Esophagus (tissue), 2 donors: Measurements from ENCODE around the gene ZNF789. TPM values are rescaled to one million over a fixed set of nuclear protein-coding genes. Genes with fewer than 3 reads are reported as not detected.

Experiments used
- H3K27ac ChIP-seq, 2 donors: one replicate each; pipeline ENCODE4 v1.5.1; 2013; ENCODE audit warnings: low read depth in 2 of 2, mild to moderate bottlenecking in 2 of 2, inconsistent platforms in 1 of 2, low read length in 1 of 2, moderate library complexity in 1 of 2
- H3K27me3 ChIP-seq, 2 donors: one replicate each; pipeline ENCODE4 v1.6.1; 2013; ENCODE audit warnings: low read length in 2 of 2, control low read depth in 1 of 2, mild to moderate bottlenecking in 1 of 2; ENCODE audit not compliant: insufficient read depth in 2 of 2, control insufficient read depth in 1 of 2
- H3K36me3 ChIP-seq, 2 donors: one replicate each; pipeline ENCODE4 v1.6.1; 2013; ENCODE audit warnings: low read length in 1 of 2; ENCODE audit not compliant: control insufficient read depth in 2 of 2, insufficient read depth in 2 of 2
- H3K4me1 ChIP-seq, 2 donors: one replicate each; pipeline ENCODE4 v1.6.1; 2013; ENCODE audit warnings: low read length in 1 of 2; ENCODE audit not compliant: control insufficient read depth in 2 of 2, insufficient read depth in 2 of 2
- H3K4me3 ChIP-seq, 2 donors: one replicate each; pipeline ENCODE4 v1.5.1; 2013; ENCODE audit warnings: low read length in 2 of 2, mild to moderate bottlenecking in 2 of 2, low read depth in 1 of 2, moderate library complexity in 1 of 2
- H3K9me3 ChIP-seq, 2 donors: one replicate each; pipeline ENCODE4 v1.6.1; 2013; ENCODE audit warnings: mild to moderate bottlenecking in 2 of 2, low read depth in 1 of 2, low read length in 1 of 2, moderate library complexity in 1 of 2; ENCODE audit not compliant: control insufficient read depth in 2 of 2, insufficient read depth in 1 of 2
- WGBS, 2 donors: extraction: QIAGEN DNeasy Blood & Tissue Kit; methylation state at CpG; one replicate each; pipeline ENCODE4 v1.1.7; 2013; 5-methylcytosine and 5-hydroxymethylcytosine counted together
- polyA plus RNA-seq, 2 donors: library from polyadenylated mRNA; stranded (reverse); fragments of 200-250 nt; gene quantifications; one replicate each; pipeline ENCODE4 v1.2.3, GENCODE V29; 2013
- donor health status: healthy with polysubstance abuse.
- donor health status: Bipolar disorder and iron deficiency.

ZNF789 gene
- polyA plus RNA-seq, 2 donors = 4.7 to 11.3 TPM

DNA sequence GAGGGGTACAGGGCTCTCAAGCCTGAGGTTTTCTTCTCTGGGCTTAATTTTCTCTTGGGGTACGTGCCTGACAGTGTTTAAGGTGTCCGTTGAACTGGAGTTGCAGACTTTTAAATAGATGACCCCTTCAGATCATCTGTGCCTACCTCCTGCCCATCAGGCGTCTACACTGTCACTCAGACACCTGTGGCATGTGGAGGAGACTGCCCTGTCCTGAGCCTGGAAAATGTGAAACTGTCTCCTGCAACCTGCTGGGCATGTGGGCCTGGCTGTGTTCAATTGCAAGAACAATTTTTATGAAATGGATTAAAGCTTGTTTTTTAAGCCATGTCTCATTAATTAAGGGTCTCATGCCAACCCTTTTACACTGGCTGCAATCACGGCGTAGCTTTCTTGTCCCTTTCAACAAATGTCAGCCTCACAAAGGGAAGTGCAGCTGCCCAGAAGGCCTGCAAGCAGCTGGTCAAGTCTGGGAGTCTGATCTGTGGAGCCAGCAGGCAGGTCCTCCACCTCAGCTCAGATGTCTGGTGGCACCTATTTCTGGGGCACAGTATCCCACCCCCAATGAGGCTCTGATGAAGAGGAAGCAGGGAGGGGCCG lies 15.5 kb upstream of the ZNF789 start:
- H3K9me3 ChIP-seq = no peaks in the 10 kb centered on the region
- H3K4me1 ChIP-seq = peaks cover 5 to 15% of the 10 kb centered on the region in 2 donors
- no peak overlapping the region for H3K27ac ChIP-seq
- WGBS, 2 donors = 80 to 82% methylated on average over 6 of the region's 6 CpGs
- no peak overlapping the region for H3K4me3 ChIP-seq
- peaks cover 21 to 53% of the 10 kb centered on the region in 2 donors for H3K36me3 ChIP-seq
- H3K27me3 ChIP-seq = no peaks in the 10 kb centered on the region

DNA sequence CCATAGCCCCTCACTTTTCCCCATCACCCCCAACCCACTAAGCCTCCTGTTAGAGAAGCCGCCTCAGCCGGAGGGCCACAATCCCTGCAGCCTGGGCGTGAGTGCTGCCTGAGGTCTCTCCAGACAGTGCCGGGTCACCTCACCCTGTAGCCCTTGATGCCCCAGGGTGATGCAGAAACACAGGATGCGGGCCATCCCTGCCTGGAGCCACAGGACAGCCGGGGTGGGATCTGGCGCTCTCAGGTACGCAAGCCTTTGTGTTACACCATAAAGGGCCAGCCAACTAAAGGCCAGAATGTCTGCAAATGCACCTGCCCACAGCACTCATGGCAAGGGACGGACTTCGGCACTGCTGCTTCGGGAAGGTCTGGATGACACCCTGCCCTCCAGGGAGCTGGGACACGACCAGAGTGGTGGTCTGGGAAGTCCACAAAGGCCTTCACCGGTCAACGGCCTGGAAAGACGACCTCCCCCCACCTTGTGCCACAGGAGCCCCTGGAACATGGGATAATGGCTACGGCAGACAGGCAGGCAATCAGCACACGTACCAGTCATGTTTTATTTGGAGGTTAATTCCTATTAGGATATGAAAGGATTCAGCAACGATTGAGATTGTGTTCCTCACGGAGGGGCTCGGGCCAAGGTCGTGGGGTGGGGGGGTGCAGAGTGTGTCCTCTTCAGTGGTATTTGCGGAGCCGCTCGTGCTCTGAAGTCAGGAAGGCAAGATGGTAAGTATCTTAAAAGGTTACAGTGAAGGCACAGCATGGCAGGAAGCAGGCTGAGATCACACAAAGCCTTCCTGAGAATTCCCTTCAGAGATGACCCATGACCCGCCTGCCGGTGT lies 14.8 kb upstream of the ZNF789 start:
- H3K36me3 ChIP-seq = peaks cover 21 to 46% of the 10 kb centered on the region in 2 donors

DNA sequence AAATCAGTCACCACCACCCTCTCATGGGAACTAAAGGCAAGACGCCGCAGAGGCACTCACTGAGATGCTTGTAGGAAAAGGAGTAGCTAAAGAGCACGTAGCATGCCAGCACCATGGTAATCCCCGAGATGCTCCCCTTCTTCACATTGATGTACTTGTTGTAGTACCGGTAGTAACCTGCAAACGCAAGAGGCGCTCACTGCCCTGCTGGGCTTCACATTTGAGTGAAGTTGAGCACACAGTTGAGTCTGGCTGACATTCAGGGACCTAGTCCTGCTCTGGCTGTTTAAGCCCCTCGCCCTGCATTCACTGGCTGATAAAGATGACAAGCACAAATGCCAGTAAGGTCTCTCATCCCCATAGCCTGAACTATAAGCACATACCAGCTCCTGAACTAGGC lies 13.6 kb upstream of the ZNF789 start:
- no peak overlapping the region for H3K27ac ChIP-seq
- no peaks in the 10 kb centered on the region for H3K27me3 ChIP-seq
- no peak overlapping the region for H3K4me3 ChIP-seq
- peaks cover 2% of the 10 kb centered on the region in 2 donors for H3K4me1 ChIP-seq
- 90 to 91% methylated on average over 8 of the region's 8 CpGs for WGBS, 2 donors
- H3K9me3 ChIP-seq = no peaks in the 10 kb centered on the region
- H3K36me3 ChIP-seq = peaks cover 23 to 40% of the 10 kb centered on the region in 2 donors

More for the DNA sequence above, 14.8 kb upstream of the ZNF789 start:
- H3K4me1 ChIP-seq = peaks cover 5 to 8% of the 10 kb centered on the region in 2 donors
- H3K27me3 ChIP-seq = no peaks in the 10 kb centered on the region
- no peak overlapping the region for H3K4me3 ChIP-seq
- no peak overlapping the region for H3K27ac ChIP-seq
- no peaks in the 10 kb centered on the region for H3K9me3 ChIP-seq
- 80 to 84% methylated on average over 26 of the region's 26 CpGs for WGBS, 2 donors

DNA sequence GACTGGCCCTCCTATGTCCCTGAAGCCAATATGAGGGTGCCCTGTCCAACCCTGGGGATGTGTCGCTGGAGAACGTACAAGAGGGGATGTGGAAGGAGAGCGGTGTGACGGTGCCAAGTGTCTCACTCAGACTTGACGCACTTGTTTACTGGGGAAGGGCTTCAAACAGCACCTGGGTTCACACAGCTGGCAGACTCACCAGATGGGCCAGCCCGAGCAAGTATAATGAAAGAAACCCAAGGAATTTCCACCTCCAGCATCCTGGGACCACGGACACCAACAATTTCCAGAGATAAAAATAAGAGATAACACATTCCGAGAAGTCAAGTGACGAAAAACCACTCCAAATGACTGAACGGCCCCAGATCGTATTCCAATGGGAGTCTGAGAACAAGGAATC lies 12.0 kb upstream of the ZNF789 start:
- Histone ChIP-seq H3K27me3 (no peaks in the 10 kb centered on the region), H3K36me3 (peaks cover 16 to 32% of the 10 kb centered on the region in 2 donors), H3K4me3 (no peak overlapping the region), H3K9me3 (no peaks in the 10 kb centered on the region), H3K27ac (no peak overlapping the region), H3K4me1 (peaks cover 2% of the 10 kb centered on the region in 2 donors)
- WGBS, 2 donors = 62 to 76% methylated on average over 11 of the region's 11 CpGs

DNA sequence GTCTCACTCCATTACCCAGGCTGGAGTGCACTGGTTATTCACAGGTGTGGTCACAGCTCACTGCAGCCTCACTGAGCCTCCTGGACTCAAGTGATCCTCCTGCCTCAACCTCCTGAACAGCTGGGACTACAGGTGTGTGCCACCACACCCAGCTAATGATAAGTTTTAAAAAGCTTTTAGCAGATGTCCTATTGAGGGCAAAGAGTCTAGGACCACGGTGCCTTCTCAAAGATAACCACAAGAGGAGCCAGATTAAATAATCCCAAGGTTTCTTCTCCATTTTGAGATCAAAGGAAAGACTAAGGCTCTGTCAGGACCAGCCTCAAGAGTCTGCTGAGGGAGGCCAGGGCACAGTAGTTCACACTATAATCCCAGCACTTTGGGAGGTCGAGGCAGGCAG lies 11.5 kb upstream of the ZNF789 start:
- WGBS, 2 donors = 91 to 93% methylated on average over 2 of the region's 2 CpGs
- Histone ChIP-seq H3K27me3 (no peaks in the 10 kb centered on the region), H3K4me1 (peaks cover 2% of the 10 kb centered on the region in 2 donors), H3K36me3 (peaks cover 16 to 27% of the 10 kb centered on the region in 2 donors), H3K4me3 (no peak overlapping the region), H3K9me3 (no peaks in the 10 kb centered on the region), H3K27ac (no peak overlapping the region)

DNA sequence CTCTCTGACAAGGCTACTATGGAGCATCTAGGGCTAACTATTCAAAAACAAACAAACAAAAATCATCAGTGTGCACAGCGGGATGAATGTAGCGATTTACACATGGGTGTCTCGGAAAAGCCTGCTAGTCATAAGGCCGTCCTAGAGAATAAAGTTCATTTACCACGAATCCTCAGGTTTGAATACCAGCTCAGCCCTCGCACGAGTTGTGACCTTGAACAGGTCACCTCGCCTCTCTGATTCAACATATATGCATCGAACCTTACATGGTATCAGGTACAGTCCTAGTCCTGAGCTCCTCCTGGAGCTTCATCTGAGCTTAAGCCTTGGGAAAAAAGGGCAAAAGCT lies 7.3 kb upstream of the ZNF789 start:
- no peaks in the 10 kb centered on the region for H3K9me3 ChIP-seq
- H3K27ac ChIP-seq = peak overlapping the region; percentile 76 to 94
- WGBS, 2 donors = 4% methylated on average over 9 of the region's 9 CpGs
- H3K4me3 ChIP-seq = peak overlapping the region; percentile 85 to 92
- no peaks in the 10 kb centered on the region for H3K27me3 ChIP-seq
- H3K4me1 ChIP-seq = peaks cover 2 to 3% of the 10 kb centered on the region in 2 donors
- peaks cover 3 to 4% of the 10 kb centered on the region in 2 donors for H3K36me3 ChIP-seq

DNA sequence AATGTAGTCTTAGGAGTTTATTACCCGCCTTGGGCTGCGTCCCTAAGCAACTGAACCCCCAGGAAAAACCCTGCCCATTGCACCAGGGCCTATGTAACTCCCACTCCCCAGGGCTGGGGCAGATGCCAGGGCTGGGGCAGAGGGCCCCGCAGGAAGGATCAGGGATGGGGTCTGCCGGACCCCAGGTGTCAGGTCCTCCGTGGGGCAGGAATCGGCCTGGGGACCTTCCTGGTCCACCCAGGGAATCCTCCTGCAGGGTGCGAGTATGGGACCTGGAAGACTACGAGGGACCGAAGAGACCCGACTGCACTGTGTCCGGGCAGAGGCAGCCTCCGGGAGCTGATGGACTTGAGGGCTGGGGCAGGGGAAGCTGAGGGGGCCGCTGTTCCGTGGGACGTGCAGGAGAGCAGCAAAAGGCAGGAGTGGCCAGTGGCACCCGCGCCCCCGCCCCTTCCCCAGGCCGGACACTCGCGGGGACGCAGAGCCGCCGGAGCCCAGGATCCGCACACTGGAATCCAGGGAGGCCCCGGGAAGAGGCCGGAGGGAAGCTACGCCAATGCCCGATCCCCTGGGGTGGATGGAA lies 4.3 kb upstream of the ZNF789 start:
- H3K27ac ChIP-seq = no peak overlapping the region
- H3K4me3 ChIP-seq = no peak overlapping the region
- peaks cover 0 to 3% of the 10 kb centered on the region in 2 donors for H3K36me3 ChIP-seq
- peaks cover 0 to 3% of the 10 kb centered on the region in 2 donors for H3K4me1 ChIP-seq
- no peaks in the 10 kb centered on the region for H3K9me3 ChIP-seq
- 87 to 88% methylated on average over 29 of the region's 29 CpGs for WGBS, 2 donors
- H3K27me3 ChIP-seq = no peaks in the 10 kb centered on the region

DNA sequence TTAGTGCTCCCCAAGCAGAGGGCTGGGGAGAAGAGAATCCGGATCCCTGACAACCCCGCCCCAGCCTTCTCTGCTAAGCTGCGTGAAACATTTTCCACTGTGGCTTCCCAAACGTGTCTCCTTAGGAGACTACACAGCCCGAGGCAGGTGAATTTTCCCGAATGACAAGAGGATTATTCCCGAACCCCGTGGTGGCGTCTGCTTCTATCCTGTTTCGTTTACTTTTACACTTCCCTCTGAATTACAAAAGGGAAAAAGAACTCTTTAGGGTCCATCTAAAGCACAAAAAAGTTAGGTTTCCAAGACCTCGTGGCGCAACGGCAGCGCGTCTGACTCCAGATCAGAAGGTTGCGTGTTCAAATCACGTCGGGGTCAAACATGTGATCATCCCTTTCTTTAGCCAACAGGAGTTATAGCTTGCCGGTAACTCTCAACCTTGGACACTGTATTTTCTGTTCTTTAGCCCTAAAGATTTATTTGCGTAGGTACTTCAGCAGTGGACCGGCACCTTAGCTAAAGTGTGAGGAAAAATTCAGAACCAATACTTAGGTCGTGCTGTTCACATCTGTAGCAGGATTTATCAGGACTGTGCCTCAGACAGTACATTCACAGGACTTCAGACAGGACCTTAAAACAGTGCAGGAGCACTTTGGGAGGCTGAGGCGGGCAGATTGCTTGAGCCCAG lies 3.2 kb upstream of the ZNF789 start:
- H3K9me3 ChIP-seq = no peaks in the 10 kb centered on the region
- H3K27me3 ChIP-seq = no peaks in the 10 kb centered on the region
- H3K4me1 ChIP-seq = peaks cover 0 to 5% of the 10 kb centered on the region in 2 donors
- whole genome bisulfite sequencing, 2 donors = 36 to 45% methylated on average over 23 of the region's 23 CpGs
- no peak overlapping the region for H3K27ac ChIP-seq
- no peak overlapping the region for H3K4me3 ChIP-seq
- no peaks in the 10 kb centered on the region for H3K36me3 ChIP-seq

DNA sequence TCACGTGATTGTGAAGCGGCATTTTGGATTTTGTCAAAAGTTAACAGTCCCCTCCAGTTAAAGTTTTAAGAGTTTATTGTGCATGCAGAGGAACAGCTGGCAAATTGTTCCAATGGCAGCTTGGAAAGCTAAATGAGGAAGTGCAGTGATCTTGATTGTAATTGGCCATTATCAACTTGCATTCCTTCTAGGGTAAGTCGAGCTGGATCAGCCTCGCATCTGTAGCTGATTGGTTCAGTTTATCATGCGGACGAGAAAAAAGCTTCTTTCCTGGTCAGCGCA lies 566 bp downstream of the ZNF789 start:
- Histone ChIP-seq H3K4me3 (peak overlapping the region; percentile 78 to 87), H3K36me3 (peaks cover 0 to 4% of the 10 kb centered on the region in 2 donors), H3K27ac (peak overlapping the region; percentile 74 to 85), H3K9me3 (no peaks in the 10 kb centered on the region), H3K27me3 (no peaks in the 10 kb centered on the region), H3K4me1 (peaks cover 0 to 5% of the 10 kb centered on the region in 2 donors)
- 1 to 2% methylated on average over 7 of the region's 7 CpGs for WGBS, 2 donors
